ENCODE data around the gene MAP2K4. TPM values are rescaled to one million over a fixed set of nuclear protein-coding genes. Genes with fewer than 3 reads are reported as not detected.
A peak's percentile ranks its signal among the peaks of the same experiment; 100 is the strongest.

The MAP2K4 gene
- total and polyA plus RNA-seq, 7 donors: 13.5 to 41.3 (median 27.4) TPM

GRCh38 chr17:11986179-11986941 is 34.3 kb upstream of the MAP2K4 start:
- intact Hi-C loops (cut with DNase I): loop anchor here (10.0 kb wide), 1 partner anchor 1112 kb away; no protein-coding TSS in a partner anchor
- no peak overlapping the region for H3K4me3 ChIP-seq
- no peaks in the 10 kb centered on the region for H3K27me3 ChIP-seq
- no peaks in the 10 kb centered on the region for H3K4me1 ChIP-seq
- no peaks in the 10 kb centered on the region for H3K9me3 ChIP-seq
- no peak for DNase-seq
- H3K27ac ChIP-seq: no peak overlapping the region
- H3K36me3 ChIP-seq: peaks cover 0 to 62% (median 29%) of the 10 kb centered on the region in 4 donors
- WGBS, 2 donors: 94 to 95% methylated on average over 4 of the region's 4 CpGs
- TF ChIP-seq POLR2AphosphoS5 (IDR thresholded peaks at IDR 0.05) (no peak), POLR2A (IDR thresholded peaks at IDR 0.05) (no peak), CTCF (IDR thresholded peaks at IDR 0.05) (no peak), EP300 (IDR thresholded peaks at IDR 0.05) (no peak)

GRCh38 chr17:11986942-11987329 is 33.7 kb upstream of the MAP2K4 start:
- Histone ChIP-seq H3K9me3 (no peaks in the 10 kb centered on the region), H3K4me3 (no peak overlapping the region), H3K4me1 (no peaks in the 10 kb centered on the region), H3K27me3 (no peaks in the 10 kb centered on the region), H3K36me3 (peaks cover 0 to 68% (median 31%) of the 10 kb centered on the region in 4 donors), H3K27ac (no peak overlapping the region)
- intact Hi-C loops (cut with DNase I): loop anchor here (10.0 kb wide), 1 partner anchor 1112 kb away; no protein-coding TSS in a partner anchor
- DNase-seq: no peak
- 67 to 70% methylated on average over 5 of the region's 5 CpGs for WGBS, 2 donors
- peak in 3 of 4 experiments; percentile 33 to 51 (median 46) for TF ChIP-seq CTCF (IDR thresholded peaks at IDR 0.05)
- TF ChIP-seq EP300 (IDR thresholded peaks at IDR 0.05): no peak

- no peak for TF ChIP-seq POLR2A (IDR thresholded peaks at IDR 0.05)
- Histone ChIP-seq H3K9me3 (no peaks in the 10 kb centered on the region), H3K4me3 (no peak overlapping the region), H3K4me1 (peaks cover 0 to under 1% (median 0%) of the 10 kb centered on the region in 4 donors), H3K27ac (no peak overlapping the region), H3K36me3 (peaks cover 0 to 51% (median 21%) of the 10 kb centered on the region in 4 donors), H3K27me3 (no peaks in the 10 kb centered on the region)
- DNase-seq: no peak
- intact Hi-C loops (cut with DNase I): loop anchor here (10.0 kb wide), 1 partner anchor 1024 kb away; the partner anchor contains the start of gene ELAC2
- 23 to 71% methylated on average over 7 of the region's 7 CpGs for WGBS, 2 donors
Observed at GRCh38 chr17:11990363-11990983, 30.2 kb upstream of the MAP2K4 start.

- no peak for TF ChIP-seq POLR2AphosphoS5 (IDR thresholded peaks at IDR 0.05)
- TF ChIP-seq POLR2A (IDR thresholded peaks at IDR 0.05): no peak
- no peak for TF ChIP-seq CTCF (IDR thresholded peaks at IDR 0.05)
- TF ChIP-seq EP300 (IDR thresholded peaks at IDR 0.05): no peak
- WGBS, 2 donors: 68 to 70% methylated on average over 4 of the region's 4 CpGs
- H3K36me3 ChIP-seq: peaks cover 0 to 49% (median 19%) of the 10 kb centered on the region in 4 donors
- intact Hi-C loops (cut with DNase I): loop anchor here (10.0 kb wide), 1 partner anchor 1023 kb away; the partner anchor contains the start of gene ELAC2
- H3K27me3 ChIP-seq: no peaks in the 10 kb centered on the region
- no peak overlapping the region for H3K27ac ChIP-seq
- no peaks in the 10 kb centered on the region for H3K9me3 ChIP-seq
- H3K4me1 ChIP-seq: peaks cover 0 to 10% (median under 1%) of the 10 kb centered on the region in 4 donors
- no peak overlapping the region for H3K4me3 ChIP-seq
- no peak for DNase-seq
Observed at GRCh38 chr17:11991461-11991860, 29.2 kb upstream of the MAP2K4 start.

- no peaks in the 10 kb centered on the region for H3K27me3 ChIP-seq
- H3K4me1 ChIP-seq: peaks cover 0 to 14% (median 5%) of the 10 kb centered on the region in 4 donors
- intact Hi-C loops (cut with DNase I): loop anchor here (1.0 to 10.0 kb wide), 2 partner anchors 24 to 1018 kb away; partner anchors contain the start of genes ELAC2 and MAP2K4
- DNase-seq: no peak
- H3K27ac ChIP-seq: peak overlapping the region; percentile 88 to 93 (median 90)
- H3K4me3 ChIP-seq: peak overlapping the region; percentile 74 to 92 (median 86)
- no peaks in the 10 kb centered on the region for H3K9me3 ChIP-seq
- 0 to 1% methylated on average over 14 of the region's 14 CpGs for WGBS, 2 donors
- H3K36me3 ChIP-seq: peaks cover 0 to 12% (median 5%) of the 10 kb centered on the region in 4 donors
- TF ChIP-seq CTCF (IDR thresholded peaks at IDR 0.05) (peak in 3 of 4 experiments; percentile 28 to 35 (median 29)), EP300 (IDR thresholded peaks at IDR 0.05) (no peak)
Observed at GRCh38 chr17:11996722-11997146, 23.9 kb upstream of the MAP2K4 start.

All from sigmoid colon (tissue), 7 donors.